T-helper 1 cell treated with Interleukin-12 subunit alpha and Interleukin-12 subunit beta and Interleukin-4 antibody, amounts not matched to agents 30 ng/mL and 1 ng/mL, for 36 hours (primary cell): ENCODE data around the gene TEKT1. TPM values are rescaled to one million over a fixed set of nuclear protein-coding genes. Genes with fewer than 3 reads are reported as not detected.

Experiments used
- intact Hi-C: fragments of 100-400 bp; cut with micrococcal nuclease; formaldehyde crosslinking; loops from one replicate; pipeline ENCODE4 v1.15.1; 2024
- total RNA-seq: library from RNA; stranded (reverse); gene quantifications from 2 replicates; pipeline ENCODE4 v1.2.3, GENCODE V29; 2022

The TEKT1 gene
- total RNA-seq, 1 donor from 2014 or later, result not detected

DNA sequence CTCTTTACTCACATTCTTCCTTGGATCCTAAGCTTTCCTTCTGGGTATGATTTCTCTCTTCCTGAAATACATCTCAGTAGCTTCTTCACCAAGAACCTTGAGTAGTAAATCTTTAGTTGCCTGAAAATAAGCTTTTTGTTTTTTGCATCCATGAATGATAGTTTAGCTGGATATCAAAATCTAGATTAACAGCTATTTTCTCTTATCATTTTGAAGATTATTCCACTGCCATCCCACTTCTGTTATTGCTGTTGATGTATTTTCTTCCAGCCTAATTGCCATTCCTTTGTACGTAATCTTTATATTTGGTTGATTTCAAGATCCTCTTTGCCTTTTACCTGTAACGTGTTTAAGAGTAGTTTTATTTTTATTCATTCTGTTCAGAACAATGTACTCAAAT, 63.1 kb downstream of the TEKT1 start:
- intact Hi-C loops, result no loop called here

DNA sequence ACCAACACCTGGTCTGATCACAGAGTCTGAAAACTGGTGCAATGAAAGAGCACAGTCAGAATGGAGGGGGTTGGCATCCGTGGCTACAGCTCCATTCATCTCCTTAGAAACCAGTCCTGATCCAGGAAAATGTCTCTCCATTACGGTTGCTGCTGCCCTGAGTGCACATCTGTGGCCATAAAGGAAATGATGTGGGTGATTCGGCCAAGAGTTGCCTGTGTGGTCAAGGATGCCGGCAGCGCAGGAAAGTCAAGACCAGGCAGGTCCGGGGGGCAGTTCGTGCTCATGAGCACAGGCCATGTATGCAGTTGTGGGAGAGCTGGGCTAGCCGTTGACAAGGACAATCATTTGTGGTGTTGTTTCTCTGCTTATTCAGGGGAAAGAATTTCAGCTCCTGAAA, 69.8 kb downstream of the TEKT1 start:
- intact Hi-C loops, result no loop called here

GRCh38 chr17:6757747-6758146, 73.8 kb downstream of the TEKT1 start:
- intact Hi-C loops, result loop anchor here (2.0 to 5.0 kb wide), 4 partner anchors 117 to 1175 kb away; partner anchors contain the start of genes KIAA0753, NLRP1, PIMREG and RNASEK

DNA sequence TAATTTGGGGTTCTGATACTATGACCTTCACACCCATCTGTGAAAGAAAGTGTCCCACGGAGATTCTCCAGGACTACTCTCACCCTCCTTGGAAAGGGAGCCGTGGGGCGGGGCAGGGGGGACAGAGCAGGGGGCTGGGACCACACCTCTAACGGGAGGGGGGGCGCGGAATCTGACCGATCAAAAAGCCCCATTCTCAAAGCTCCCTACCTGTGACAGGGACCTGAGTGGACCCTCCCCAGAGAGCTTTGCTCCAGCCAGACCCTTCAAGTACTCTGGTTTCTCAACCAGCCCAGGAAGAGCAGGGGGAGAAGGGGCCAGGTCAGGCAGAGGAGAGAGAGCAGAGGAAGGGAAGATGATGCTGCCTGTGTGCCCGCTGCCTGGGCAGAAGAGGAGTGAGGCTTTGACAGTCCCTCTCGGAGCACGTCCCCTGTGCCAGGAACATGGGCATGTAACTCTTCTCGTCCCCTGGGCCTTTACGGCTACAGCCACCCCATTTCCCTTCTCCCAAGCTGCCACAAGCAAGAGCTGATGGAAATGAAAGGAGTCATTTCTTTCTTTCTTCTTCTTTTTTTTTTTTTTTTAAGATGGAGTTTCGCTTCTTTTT, 75.0 kb downstream of the TEKT1 start:
- intact Hi-C loops, result loop anchor here (1.0 to 5.0 kb wide), 5 partner anchors 75 to 1174 kb away; partner anchors contain the start of genes KIAA0753, NLRP1, PIMREG and RNASEK

- intact Hi-C loops, result loop anchor here (1.0 to 5.0 kb wide), 7 partner anchors 76 to 1173 kb away; partner anchors contain the start of genes KIAA0753, NLRP1, PIMREG and RNASEK
Measured at GRCh38 chr17:6755731-6756184, 75.8 kb downstream of the TEKT1 start, which contains the start of gene XAF1. TSS of gene XAF1 (plus strand) at chr17:6756046. CDS start at chr17:6756079, 33 bp downstream.

DNA sequence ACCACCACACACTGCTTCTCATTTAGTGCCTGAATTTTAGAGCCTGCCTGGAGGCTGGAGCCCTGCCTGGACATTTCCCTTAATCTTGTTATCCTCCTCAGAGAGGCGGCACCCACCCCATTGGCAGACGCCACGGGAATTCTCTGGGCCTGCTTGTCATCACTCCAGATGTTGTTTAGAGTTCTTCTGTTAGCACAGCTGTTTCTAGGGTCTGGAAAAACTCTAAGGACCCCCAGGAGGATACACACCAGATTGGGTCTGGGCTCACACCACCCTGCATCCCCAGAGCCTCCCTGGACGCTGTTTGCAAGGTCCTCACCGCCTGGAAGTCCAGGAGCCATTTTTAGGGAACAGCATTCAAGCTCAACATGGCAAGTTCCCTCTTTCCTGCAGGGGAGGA, 76.2 kb downstream of the TEKT1 start:
- intact Hi-C loops, result loop anchor here (1.0 to 5.0 kb wide), 4 partner anchors 89 to 1173 kb away; partner anchors contain the start of genes NLRP1 and PIMREG

DNA sequence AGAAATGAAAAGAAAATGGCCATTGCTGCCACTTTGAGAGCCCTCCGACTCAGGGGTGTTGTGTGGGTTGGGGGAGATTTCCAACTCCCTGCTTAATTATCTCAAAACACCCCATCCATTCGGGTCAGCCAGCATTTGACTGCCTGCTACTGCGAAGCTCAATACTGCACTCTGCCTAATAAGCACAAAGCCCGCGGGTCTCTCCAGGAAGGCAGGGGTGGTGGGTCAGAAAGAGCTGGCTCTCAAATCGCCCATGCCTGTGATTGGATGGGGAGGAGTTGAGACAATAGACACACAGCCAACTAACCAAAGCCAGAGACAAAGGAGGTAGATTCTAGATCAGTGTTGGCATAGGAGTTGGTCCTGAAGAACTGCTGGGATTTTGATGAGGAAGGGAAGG, 78.0 kb downstream of the TEKT1 start:
- intact Hi-C loops, result no loop called here

- intact Hi-C loops, result no loop called here
Measured at GRCh38 chr17:6753006-6753445, 78.5 kb downstream of the TEKT1 start.

GRCh38 chr17:6752068-6752909, 79.2 kb downstream of the TEKT1 start:
- intact Hi-C loops, result no loop called here

DNA sequence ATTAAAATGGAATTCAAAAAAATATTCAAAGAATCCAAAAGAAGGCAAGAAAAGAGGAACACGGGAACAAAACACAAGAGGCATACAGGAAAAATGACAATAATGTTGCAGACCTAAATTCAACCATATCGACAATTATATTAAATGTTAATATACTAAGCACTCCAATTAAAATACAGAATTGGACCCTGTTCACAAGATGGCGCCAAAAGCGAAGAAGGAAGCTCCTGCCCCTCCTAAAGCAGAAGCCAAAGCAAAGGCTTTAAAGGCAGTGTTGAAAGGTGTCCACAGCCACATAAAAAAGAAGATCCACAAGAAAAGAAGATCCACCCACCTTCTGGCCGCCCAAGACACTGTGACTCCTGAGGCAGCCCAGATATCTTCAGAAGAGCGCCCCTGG, 82.0 kb downstream of the TEKT1 start:
- intact Hi-C loops, result no loop called here

DNA sequence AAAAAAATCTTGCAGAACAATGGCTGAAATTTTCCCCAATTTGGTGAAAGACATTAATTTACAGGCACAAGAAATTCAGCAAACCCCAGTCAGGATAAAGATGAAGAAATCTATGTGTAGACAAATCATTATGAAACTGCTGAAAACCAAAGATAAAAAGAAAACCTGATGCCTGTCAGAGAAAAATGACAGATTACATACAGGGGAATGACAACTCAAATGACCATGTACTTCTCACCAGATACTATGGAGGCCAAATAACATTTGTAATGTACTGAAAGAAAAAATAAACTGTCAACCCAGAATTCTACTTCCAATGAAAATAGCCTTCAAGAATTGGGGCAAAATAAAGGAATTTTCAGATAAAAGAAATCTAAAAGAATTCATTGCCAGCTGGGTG, 82.9 kb downstream of the TEKT1 start:
- intact Hi-C loops, result no loop called here

Other genes with a start within 250 kb of the TEKT1 start
- gene KIAA0753, start 191.0 kb downstream of the TEKT1 start, total RNA-seq, result 19.6 and 22.4 TPM in 2 replicates
- gene TXNDC17, start 190.7 kb downstream of the TEKT1 start, total RNA-seq, result 70.8 and 75.7 TPM in 2 replicates
- 19.1 and 23.7 TPM in 2 replicates for gene MED31, start 180.1 kb downstream of the TEKT1 start, total RNA-seq
- gene C17orf100, start 180.0 kb downstream of the TEKT1 start, total RNA-seq, result 2.0 and 2.3 TPM in 2 replicates
- not detected in 2 replicates for gene SLC13A5, start 118.4 kb downstream of the TEKT1 start, total RNA-seq
- gene XAF1, start 75.7 kb downstream of the TEKT1 start, total RNA-seq, result 432 and 434 TPM in 2 replicates
- 5.5 and 6.4 TPM in 2 replicates for gene FBXO39, start 55.5 kb downstream of the TEKT1 start, total RNA-seq
- gene ALOX12, start 164.3 kb upstream of the TEKT1 start, total RNA-seq, result not detected in 2 replicates
- gene RNASEK, start 180.9 kb upstream of the TEKT1 start, total RNA-seq, result 220 and 236 TPM in 2 replicates
- gene BCL6B, start 191.3 kb upstream of the TEKT1 start, total RNA-seq, result 2.2 and 2.5 TPM in 2 replicates
- 26.1 and 31.2 TPM in 2 replicates for gene SLC16A13, start 204.3 kb upstream of the TEKT1 start, total RNA-seq
- gene SLC16A11, start 212.4 kb upstream of the TEKT1 start, total RNA-seq, result 0.15 and 0.47 TPM in 2 replicates
- gene CLEC10A, start 248.5 kb upstream of the TEKT1 start, total RNA-seq, result not detected in 2 replicates